Muscle of leg (tissue), 11 donors: ENCODE measurements around the gene UBL5. TPM values are rescaled to one million over a fixed set of nuclear protein-coding genes. Genes with fewer than 3 reads are reported as not detected.
"Not testable (repeated sequence)": the region's sequence is repeated elsewhere in the genome, so short reads cannot be mapped to it uniquely, and the experiment has no call there.

Experiments used
- DNase-seq: peaks from one replicate; pipeline ENCODE4 v3.0.0; 2013
- H3K27ac ChIP-seq: one replicate; pipeline ENCODE4 v1.5.1; 2013; ENCODE audit warnings: mild to moderate bottlenecking, low read length, control low read depth
- H3K27me3 ChIP-seq: one replicate; pipeline ENCODE4 v1.6.1; 2013; ENCODE audit warnings: low read length; ENCODE audit not compliant: control insufficient read depth, insufficient read depth
- H3K36me3 ChIP-seq: one replicate; pipeline ENCODE4 v1.6.1; 2013; ENCODE audit warnings: low read length; ENCODE audit not compliant: control insufficient read depth, insufficient read depth
- H3K4me1 ChIP-seq: one replicate; pipeline ENCODE4 v1.6.1; 2013; ENCODE audit warnings: low read length; ENCODE audit not compliant: control insufficient read depth, insufficient read depth
- H3K4me3 ChIP-seq: one replicate; pipeline ENCODE4 v1.5.1; 2013; ENCODE audit warnings: low read length, control low read depth
- H3K9me3 ChIP-seq: replicated peaks from 2 replicates; pipeline ENCODE4 v1.6.1; 2013; ENCODE audit warnings: low read depth, low read length; ENCODE audit not compliant: control insufficient read depth
- WGBS: methylation state at CpG from one replicate; pipeline ENCODE4 v1.1.5; 2013; ENCODE audit warnings: missing lambda C conversion rate; ENCODE audit not compliant: insufficient coverage; 5-methylcytosine and 5-hydroxymethylcytosine counted together
- polyA plus RNA-seq, 8 donors: library from polyadenylated mRNA; unstranded; fragments of 120-200 nt; gene quantifications; one replicate each; pipeline versions ENCODE4 v1.2.1 to v1.2.3, GENCODE V29; 2013; ENCODE audit warnings: inconsistent platforms in 1 of 8, low replicate concordance in 1 of 8; ENCODE audit not compliant: insufficient read length in 8 of 8, insufficient read depth in 1 of 8
- total RNA-seq: library from RNA; stranded (reverse); fragments of 120-200 nt; gene quantifications from one replicate; pipeline ENCODE4 v1.2.4, GENCODE V29; 2013

UBL5 gene
- total and polyA plus RNA-seq, 9 donors, result 182 to 333 (median 198) TPM

- WGBS, result 49% methylated on average over 5 of the region's 6 CpGs
- H3K4me1 ChIP-seq, result peaks cover 10% of the 10 kb centered on the region
- H3K9me3 ChIP-seq, result no peaks in the 10 kb centered on the region
- no peak for DNase-seq
- peak overlapping the region; percentile 72 for H3K4me3 ChIP-seq
- peaks cover 30% of the 10 kb centered on the region for H3K36me3 ChIP-seq
- H3K27me3 ChIP-seq, result no peaks in the 10 kb centered on the region
- H3K27ac ChIP-seq, result peak overlapping the region; percentile 65
Measured at GRCh38 chr19:9834307-9834725, 6.6 kb downstream of the UBL5 start.

GRCh38 chr19:9834726-9835506, 7.2 kb downstream of the UBL5 start, which contains the start of gene PIN1:
PIN1 (plus strand) TSS chr19:9835318; CDS start chr19:9835345, 27 bp downstream.
- DNase-seq, result peak; percentile 100
- Histone ChIP-seq H3K4me1 (peaks cover 13% of the 10 kb centered on the region), H3K4me3 (peak within 1 kb of the TSS; percentile 88), H3K27ac (peak within 1 kb of the TSS; percentile 65), H3K9me3 (no peaks in the 10 kb centered on the region), H3K36me3 (peaks cover 33% of the 10 kb centered on the region), H3K27me3 (no peaks in the 10 kb centered on the region)
- 0% methylated on average over 73 of the region's 73 CpGs for whole genome bisulfite sequencing

GRCh38 chr19:9835507-9835949, 7.8 kb downstream of the UBL5 start:
- no peak for DNase-seq
- no peaks in the 10 kb centered on the region for H3K27me3 ChIP-seq
- H3K9me3 ChIP-seq, result no peaks in the 10 kb centered on the region
- 2% methylated on average over 25 of the region's 28 CpGs for WGBS
- H3K27ac ChIP-seq, result no peak overlapping the region
- peaks cover 35% of the 10 kb centered on the region for H3K36me3 ChIP-seq
- peak overlapping the region; percentile 88 for H3K4me3 ChIP-seq
- H3K4me1 ChIP-seq, result peaks cover 13% of the 10 kb centered on the region

GRCh38 chr19:9836021-9836420, 8.3 kb downstream of the UBL5 start:
- peaks cover 13% of the 10 kb centered on the region for H3K4me1 ChIP-seq
- H3K4me3 ChIP-seq, result peak overlapping the region; percentile 88
- 7% methylated on average over 2 of the region's 5 CpGs for WGBS
- H3K27ac ChIP-seq, result no peak overlapping the region
- no peaks in the 10 kb centered on the region for H3K9me3 ChIP-seq
- DNase-seq, result peak; percentile 43
- peaks cover 39% of the 10 kb centered on the region for H3K36me3 ChIP-seq
- H3K27me3 ChIP-seq, result no peaks in the 10 kb centered on the region

- H3K9me3 ChIP-seq, result peaks cover under 1% of the 10 kb centered on the region
- H3K27me3 ChIP-seq, result no peaks in the 10 kb centered on the region
- no peak for DNase-seq
- no peak overlapping the region for H3K27ac ChIP-seq
- no peak overlapping the region for H3K4me3 ChIP-seq
- 89% methylated on average over 7 of the region's 15 CpGs for WGBS
- peaks cover 13% of the 10 kb centered on the region for H3K4me1 ChIP-seq
- H3K36me3 ChIP-seq, result peaks cover 60% of the 10 kb centered on the region
Measured at GRCh38 chr19:9838324-9838723, 10.6 kb downstream of the UBL5 start.

- Histone ChIP-seq H3K36me3 (peaks cover 70% of the 10 kb centered on the region), H3K27me3 (no peaks in the 10 kb centered on the region), H3K27ac (no peak overlapping the region), H3K4me1 (peaks cover 13% of the 10 kb centered on the region), H3K4me3 (no peak overlapping the region), H3K9me3 (peaks cover 2% of the 10 kb centered on the region)
- WGBS, result 60% methylated on average over 1 of the region's 1 CpG
- no peak for DNase-seq
Measured at GRCh38 chr19:9839415-9839814, 11.7 kb downstream of the UBL5 start.

- no peaks in the 10 kb centered on the region for H3K27me3 ChIP-seq
- H3K27ac ChIP-seq, result no peak overlapping the region
- DNase-seq, result no peak
- peaks cover 2% of the 10 kb centered on the region for H3K9me3 ChIP-seq
- peaks cover 3% of the 10 kb centered on the region for H3K4me1 ChIP-seq
- H3K4me3 ChIP-seq, result no peak overlapping the region
- peaks cover 87% of the 10 kb centered on the region for H3K36me3 ChIP-seq
- WGBS, result 92% methylated on average over 3 of the region's 9 CpGs
Measured at GRCh38 chr19:9842834-9843625, 15.3 kb downstream of the UBL5 start.

- H3K27ac ChIP-seq, DNase-seq, H3K9me3 ChIP-seq, H3K4me3 ChIP-seq, H3K27me3 ChIP-seq, H3K4me1 ChIP-seq: not testable (repeated sequence)
- peaks cover 87% of the 10 kb centered on the region for H3K36me3 ChIP-seq
- WGBS, result 92% methylated on average over 10 of the region's 12 CpGs
Measured at GRCh38 chr19:9843626-9844273, 16.0 kb downstream of the UBL5 start.

- Histone ChIP-seq H3K36me3 (peaks cover 74% of the 10 kb centered on the region), H3K4me3 (no peak overlapping the region), H3K4me1 (peaks cover 13% of the 10 kb centered on the region), H3K9me3 (peaks cover 2% of the 10 kb centered on the region), H3K27ac (no peak overlapping the region), H3K27me3 (no peaks in the 10 kb centered on the region)
- peak; percentile 39 for DNase-seq
- WGBS, result 37% methylated on average over 9 of the region's 13 CpGs
Measured at GRCh38 chr19:9847087-9847671, 19.5 kb downstream of the UBL5 start.
